Upper lobe of left lung (tissue), 4 donors: ENCODE results near the gene C4orf50.

Experiments
- CTCF ChIP-seq, 6 experiments: fragments of 450-650 bp in 4 of 6; fragments of 200-600 bp in 2 of 6; sonication (generic) in 2 of 6; IDR thresholded peaks; one replicate each; pipeline ENCODE4 v1.5.1; 2016 to 2019; ENCODE audit warnings: antibody characterized with exemption in 6 of 6
- EP300 ChIP-seq, 4 donors: sonication (generic); formaldehyde crosslinking; IDR thresholded peaks; one replicate each; pipeline ENCODE4 v1.5.1; 2017; ENCODE audit warnings: antibody characterized with exemption in 4 of 4, control low read depth in 2 of 4
- POLR2A ChIP-seq, 4 donors: fragments of 450-650 bp; IDR thresholded peaks; one replicate each; pipeline ENCODE4 v1.5.1; 2016 to 2017; ENCODE audit warnings: antibody characterized with exemption in 4 of 4, mild to moderate bottlenecking in 2 of 4
- POLR2AphosphoS5 ChIP-seq, 2 donors: sonication (generic); formaldehyde crosslinking; IDR thresholded peaks; one replicate each; pipeline ENCODE4 v1.5.1; 2017; ENCODE audit warnings: antibody characterized with exemption in 2 of 2

GRCh38 chr4:5956285-5957021 lies 61.8 kb downstream of the C4orf50 start:
- no peak for TF ChIP-seq CTCF (IDR thresholded peaks at IDR 0.05)
- no peak for TF ChIP-seq POLR2A (IDR thresholded peaks at IDR 0.05)
- no peak for TF ChIP-seq POLR2AphosphoS5 (IDR thresholded peaks at IDR 0.05)
- no peak for TF ChIP-seq EP300 (IDR thresholded peaks at IDR 0.05)
